GM12878 (cell line): Measurements from ENCODE around the gene VSIG10. TPM values are rescaled to one million over a fixed set of nuclear protein-coding genes. Genes with fewer than 3 reads are reported as not detected.

Experiments
- ATF7 ChIP-seq: fragments of 450-650 bp; IDR thresholded peaks from 2 replicates; pipeline ENCODE4 v1.6.1; 2016; ENCODE audit warnings: low read depth, mild to moderate bottlenecking
- BCLAF1 ChIP-seq: fragments of 450-650 bp; IDR thresholded peaks from 2 replicates; pipeline ENCODE4 v1.6.1; 2017; ENCODE audit warnings: antibody characterized with exemption, mild to moderate bottlenecking, moderate library complexity
- HDAC2 ChIP-seq: fragments of 200-600 bp; sonication (generic); IDR thresholded peaks from 2 replicates; pipeline ENCODE4 v1.6.1; 2017
- IKZF2 ChIP-seq, 2 experiments: fragments of 450-650 bp; IDR thresholded peaks; 2 replicates each; pipeline ENCODE4 v1.6.1; 2017; ENCODE audit warnings: mild to moderate bottlenecking in 2 of 2, moderate library complexity in 2 of 2
- KLF5 ChIP-seq: fragments of 450-650 bp; IDR thresholded peaks from 2 replicates; pipeline ENCODE4 v1.6.1; 2014; ENCODE audit warnings: mild to moderate bottlenecking; ENCODE audit not compliant: partially characterized antibody
- MEF2B ChIP-seq: fragments of 450-650 bp; IDR thresholded peaks from 2 replicates; pipeline ENCODE4 v1.6.1; 2018; ENCODE audit warnings: mild to moderate bottlenecking, moderate library complexity; ENCODE audit not compliant: partially characterized antibody, poor library complexity, severe bottlenecking
- NFYA ChIP-seq: IDR thresholded peaks from 2 replicates; pipeline ENCODE4 v1.6.1; 2011; ENCODE audit warnings: low read depth, mild to moderate bottlenecking, low read length, improper control_type of control experiment, borderline replicate concordance
- NR2C2 ChIP-seq: IDR thresholded peaks from 2 replicates; pipeline ENCODE4 v1.6.1; 2011; ENCODE audit warnings: borderline replicate concordance, low read depth; ENCODE audit not compliant: control insufficient read depth, insufficient read length
- NRF1 ChIP-seq: conservative IDR thresholded peaks from 2 replicates; pipeline ENCODE4 v1.6.1; 2011; ENCODE audit warnings: mild to moderate bottlenecking, low read depth, low read length, improper control_type of control experiment
- POLR2AphosphoS2 ChIP-seq: IDR thresholded peaks from 2 replicates; pipeline ENCODE4 v1.6.1; 2011; ENCODE audit warnings: low read depth, mild to moderate bottlenecking, low read length, improper control_type of control experiment, moderate library complexity
- POU2F2 ChIP-seq: IDR thresholded peaks from 3 replicates; pipeline ENCODE4 v1.6.1; 2011; ENCODE audit warnings: low read depth, mild to moderate bottlenecking, low read length, borderline replicate concordance
- SIN3A ChIP-seq: IDR thresholded peaks from 2 replicates; pipeline ENCODE4 v1.6.1; 2012; ENCODE audit warnings: low read depth, low read length, improper control_type of control experiment
- SUPT20H ChIP-seq: IDR thresholded peaks from 2 replicates; pipeline ENCODE4 v1.6.1; 2011; ENCODE audit warnings: low read depth, mild to moderate bottlenecking, low read length, moderate library complexity, borderline replicate concordance; ENCODE audit not compliant: control insufficient read depth
- YY1 ChIP-seq: IDR thresholded peaks from 2 replicates; pipeline ENCODE4 v1.6.1; 2011; ENCODE audit warnings: low read depth, mild to moderate bottlenecking, low read length
- ZNF274 ChIP-seq: IDR thresholded peaks from one replicate; pipeline ENCODE4 v1.8.0; 2011; ENCODE audit not compliant: insufficient read length, insufficient read depth
- polyA plus RNA-seq, 11 experiments: library from polyadenylated mRNA; depleted of rRNA in 4 of 11; unstranded in 6 of 11; stranded (reverse) in 5 of 11; fragments of >200 nt; fragmentation: Nextera tagmentation in 4 of 11; fragmentation: Illumina TruSeq in 1 of 11; extraction: Ambion mirVana in 4 of 11; extraction: Trizol in 1 of 11; gene quantifications; 1 replicate in 1 of 11; 2 replicates in 10 of 11; pipeline versions ENCODE4 v1.2.1 to v1.2.3, GENCODE V29; 2011 to 2016; ENCODE audit warnings: inconsistent platforms in 2 of 11, missing spikeins in 2 of 11, low read depth in 1 of 11
- total RNA-seq, 4 experiments: library from RNA; depleted of rRNA in 3 of 4; stranded (reverse); fragments of >200 nt in 3 of 4; fragmentation: Illumina TruSeq in 1 of 4; extraction: Trizol in 1 of 4; gene quantifications; 2 replicates each; pipeline versions ENCODE4 v1.2.1 to v1.2.3, GENCODE V29; 2013 to 2021
- TF ChIP-seq, protein P1 (sequence below): fragments of 450-650 bp; IDR thresholded peaks from 2 replicates; pipeline ENCODE4 v1.6.1; 2017; ENCODE audit warnings: mild to moderate bottlenecking, low read depth, inconsistent platforms; ENCODE audit not compliant: poor library complexity, severe bottlenecking
- TF ChIP-seq, protein P2 (sequence below): fragments of 450-650 bp; IDR thresholded peaks from 2 replicates; pipeline ENCODE4 v1.6.1; 2016; ENCODE audit warnings: mild to moderate bottlenecking

Gene VSIG10
- total and polyA plus RNA-seq, 10 of the 15 experiments (the other 5 are each of a cell fraction or from before 2014, with no cell fraction given) = 3.4 to 10.2 (median 5.8) TPM

DNA sequence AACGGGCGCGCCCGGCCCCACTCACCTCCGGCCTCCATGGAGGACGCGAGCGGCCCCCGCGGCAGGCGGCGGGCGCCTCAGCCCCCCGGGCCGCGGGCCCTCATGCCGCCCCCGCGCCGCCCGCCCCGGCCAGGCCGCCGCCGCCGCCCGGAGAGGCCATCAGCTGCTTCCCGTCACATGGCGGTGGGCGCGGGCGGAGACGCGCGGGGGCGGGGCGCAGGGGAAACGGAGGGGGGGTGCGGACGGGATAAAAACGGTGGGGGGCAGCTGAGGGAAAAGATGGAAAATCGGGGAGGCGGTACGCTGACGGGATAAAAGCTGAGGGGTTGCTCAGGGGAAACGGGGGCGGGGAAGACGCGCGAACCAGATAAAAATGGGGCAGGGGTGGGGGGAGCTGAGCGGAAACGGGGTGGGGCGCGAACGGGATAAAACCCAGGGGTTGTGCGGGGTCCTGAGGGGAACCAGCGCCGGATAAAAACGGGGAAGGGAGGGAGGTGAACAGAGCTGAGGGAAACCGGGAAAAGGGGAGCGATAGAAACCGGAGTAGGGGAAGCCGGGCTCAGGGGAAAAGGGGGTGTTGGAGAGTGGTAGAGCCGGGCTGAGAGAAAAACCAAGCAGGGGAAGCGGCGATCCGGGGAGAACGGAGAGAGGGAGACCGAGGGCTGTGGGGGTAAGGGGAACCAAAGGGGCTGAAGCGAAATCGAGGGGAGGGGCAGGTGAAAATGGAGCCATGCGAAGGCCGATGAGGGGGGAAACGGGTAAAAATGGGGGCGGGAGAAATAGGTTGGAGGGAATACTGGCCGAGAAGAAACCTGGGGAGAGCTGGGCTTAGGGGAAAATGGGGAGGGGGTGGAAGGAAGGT, 42.6 kb downstream of the VSIG10 start, which contains the start of gene WSB2 (continued):
- TF ChIP-seq POLR2AphosphoS2 (no peak), POU2F2 (no peak), ATF7 (peak; percentile 48; the same call in 1 of the 2 replicates), HDAC2 (no peak), IKZF2 (IDR thresholded peaks at IDR 0.05) (peak; percentile 52 to 53), YY1 (no peak), BCLAF1 (no peak), SUPT20H (no peak), KLF5 (no peak), SIN3A (0 out of 2 replicates have a peak, but pooled peaks have one; percentile 56), ZNF274 (no peak), NRF1 (no peak), MEF2B (no peak), NR2C2 (no peak), NFYA (no peak)
- TF ChIP-seq, protein P1, sequence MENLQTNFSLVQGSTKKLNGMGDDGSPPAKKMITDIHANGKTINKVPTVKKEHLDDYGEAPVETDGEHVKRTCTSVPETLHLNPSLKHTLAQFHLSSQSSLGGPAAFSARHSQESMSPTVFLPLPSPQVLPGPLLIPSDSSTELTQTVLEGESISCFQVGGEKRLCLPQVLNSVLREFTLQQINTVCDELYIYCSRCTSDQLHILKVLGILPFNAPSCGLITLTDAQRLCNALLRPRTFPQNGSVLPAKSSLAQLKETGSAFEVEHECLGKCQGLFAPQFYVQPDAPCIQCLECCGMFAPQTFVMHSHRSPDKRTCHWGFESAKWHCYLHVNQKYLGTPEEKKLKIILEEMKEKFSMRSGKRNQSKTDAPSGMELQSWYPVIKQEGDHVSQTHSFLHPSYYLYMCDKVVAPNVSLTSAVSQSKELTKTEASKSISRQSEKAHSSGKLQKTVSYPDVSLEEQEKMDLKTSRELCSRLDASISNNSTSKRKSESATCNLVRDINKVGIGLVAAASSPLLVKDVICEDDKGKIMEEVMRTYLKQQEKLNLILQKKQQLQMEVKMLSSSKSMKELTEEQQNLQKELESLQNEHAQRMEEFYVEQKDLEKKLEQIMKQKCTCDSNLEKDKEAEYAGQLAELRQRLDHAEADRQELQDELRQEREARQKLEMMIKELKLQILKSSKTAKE = no peak
- TF ChIP-seq, protein P2, sequence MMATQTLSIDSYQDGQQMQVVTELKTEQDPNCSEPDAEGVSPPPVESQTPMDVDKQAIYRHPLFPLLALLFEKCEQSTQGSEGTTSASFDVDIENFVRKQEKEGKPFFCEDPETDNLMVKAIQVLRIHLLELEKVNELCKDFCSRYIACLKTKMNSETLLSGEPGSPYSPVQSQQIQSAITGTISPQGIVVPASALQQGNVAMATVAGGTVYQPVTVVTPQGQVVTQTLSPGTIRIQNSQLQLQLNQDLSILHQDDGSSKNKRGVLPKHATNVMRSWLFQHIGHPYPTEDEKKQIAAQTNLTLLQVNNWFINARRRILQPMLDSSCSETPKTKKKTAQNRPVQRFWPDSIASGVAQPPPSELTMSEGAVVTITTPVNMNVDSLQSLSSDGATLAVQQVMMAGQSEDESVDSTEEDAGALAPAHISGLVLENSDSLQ = no peak
